GM10266 (cell line): ENCODE measurements around the gene CCDC175.

Experiments used
- DNase-seq: peaks from one replicate; pipeline ENCODE4 v3.0.0; 2012; ENCODE audit errors: extremely low spot score
- CTCF ChIP-seq: IDR thresholded peaks from 2 replicates; pipeline ENCODE4 v1.5.1; 2012; ENCODE audit warnings: mild to moderate bottlenecking, low read depth; ENCODE audit not compliant: control insufficient read depth, insufficient read depth; ENCODE audit errors: missing control alignments

Gene CCDC175

GRCh38 chr14:59588101-59588500 lies 11.5 kb upstream of the CCDC175 start:
- TF ChIP-seq CTCF: no peak
- no peak for DNase-seq

- no peak for DNase-seq
- TF ChIP-seq CTCF: no peak
Observed at GRCh38 chr14:59585891-59586554, 9.4 kb upstream of the CCDC175 start.

DNA sequence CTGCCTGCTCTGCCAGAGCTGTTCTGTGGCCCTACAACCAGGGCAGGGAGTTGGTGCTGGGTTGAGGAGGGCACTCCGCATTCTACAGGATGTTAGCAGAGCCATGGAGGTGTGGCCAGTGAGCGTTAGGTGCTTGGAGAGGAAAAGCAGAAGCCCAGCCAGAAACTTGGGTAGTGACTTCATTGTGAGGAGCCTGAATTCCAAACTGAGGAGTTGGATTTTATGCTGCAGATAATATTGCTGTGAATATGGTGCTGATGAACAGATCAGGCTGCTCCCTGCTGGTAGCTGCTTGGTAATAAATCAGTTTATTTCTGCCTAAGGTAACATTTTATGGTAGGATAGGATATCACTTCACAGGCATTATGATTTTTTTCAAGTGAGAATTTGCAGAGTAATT lies 7.1 kb upstream of the CCDC175 start:
- no peak for DNase-seq
- no peak for TF ChIP-seq CTCF

DNA sequence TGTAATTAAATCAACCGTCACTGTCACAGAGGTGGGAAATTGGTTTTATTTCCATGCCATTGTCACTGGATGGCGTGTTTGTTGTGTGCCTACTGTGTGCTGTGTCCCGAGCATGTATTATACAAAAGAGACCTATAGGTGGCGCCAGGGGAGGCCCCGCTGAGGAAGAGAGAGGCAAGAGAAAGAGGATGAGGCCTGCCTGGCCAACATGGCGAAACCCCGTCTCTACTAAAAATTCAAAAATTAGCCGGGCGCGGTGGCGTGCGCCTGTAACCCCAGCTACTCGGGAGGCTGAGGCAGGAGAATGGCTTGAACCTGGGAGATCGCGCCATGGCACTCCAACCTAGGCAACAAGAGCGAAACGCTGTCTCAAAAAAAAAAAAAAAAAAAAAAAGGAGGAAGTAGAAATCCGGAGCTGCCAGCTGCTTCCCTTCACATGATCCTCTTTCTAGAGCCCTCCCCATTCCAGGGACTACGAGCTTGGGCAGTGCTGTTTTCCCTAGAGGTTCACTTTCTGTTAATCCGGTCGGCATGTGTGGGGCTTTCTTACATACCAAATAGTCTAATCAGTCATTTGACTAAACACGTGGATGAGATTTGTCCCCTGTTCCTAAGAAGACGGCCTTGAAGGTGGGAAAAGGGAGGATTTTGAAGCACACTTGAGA lies 6.4 kb upstream of the CCDC175 start:
- no peak for DNase-seq
- TF ChIP-seq CTCF: no peak

DNA sequence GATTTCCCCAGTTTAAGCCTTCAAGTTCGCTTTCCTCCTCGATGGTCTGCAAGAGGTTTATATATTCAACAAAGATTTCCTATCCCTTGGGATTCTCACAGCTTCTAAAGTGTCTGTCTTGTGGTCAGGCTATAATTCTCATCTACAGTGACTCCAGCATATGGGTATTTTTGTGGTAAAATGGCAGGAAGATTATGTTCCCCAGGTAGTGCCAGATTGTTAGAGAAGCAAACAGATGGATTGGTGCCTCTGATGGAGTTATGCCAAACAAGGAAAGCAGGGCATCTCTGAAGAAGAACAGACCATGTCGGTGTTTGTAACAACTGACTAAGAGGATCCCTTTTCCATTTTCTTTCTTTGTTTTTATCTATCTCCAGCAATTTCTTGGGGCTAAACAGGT lies 5.5 kb upstream of the CCDC175 start:
- no peak for TF ChIP-seq CTCF
- no peak for DNase-seq

DNA sequence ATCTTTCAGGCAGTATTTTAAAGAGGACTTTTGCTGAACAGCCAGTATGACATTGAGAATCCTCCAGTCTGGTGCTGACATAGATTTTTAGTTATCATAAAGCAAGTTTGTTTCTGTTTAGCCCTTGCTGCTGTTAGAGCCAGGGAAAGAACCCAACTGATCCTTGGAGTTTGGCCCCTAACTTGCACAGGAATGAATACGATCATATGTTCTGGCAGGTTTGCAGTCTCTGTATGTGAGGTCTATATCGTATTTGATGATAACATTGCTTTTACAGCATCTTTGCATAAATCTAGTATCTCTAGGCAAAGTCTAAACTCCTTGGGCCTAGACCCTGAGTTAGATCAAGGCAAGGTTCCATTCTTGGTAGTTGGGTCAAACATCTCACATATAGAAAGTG lies 4.3 kb upstream of the CCDC175 start:
- TF ChIP-seq CTCF: no peak
- DNase-seq: no peak

GRCh38 chr14:59570122-59570521 lies 6.5 kb downstream of the CCDC175 start:
- no peak for DNase-seq

More at GRCh38 chr14:59570122-59570521, 6.5 kb downstream of the CCDC175 start:
- TF ChIP-seq CTCF: no peak
